GM12878 (cell line): ENCODE data around the gene ZMIZ1. TPM values are rescaled to one million over a fixed set of nuclear protein-coding genes. Genes with fewer than 3 reads are reported as not detected.

Experiments
- ATAC-seq: fragments of 200-7000 bp; cut with Tn5 transposase; 3 replicates; pipeline ENCODE4 v1.9.1; 2020; ENCODE audit warnings: mild to moderate bottlenecking, moderate library complexity
- BruUV-seq: library from RNA; stranded (reverse); fragments of 400-500 nt; replicated peaks from 2 replicates; lab custom pipeline; 2021; lab: Mats Ljungman, UMichigan
- CTCF ChIA-PET: fragments of 300-600 bp; sonication (Branson Sonifier 250); formaldehyde crosslinking; extraction: SDS; loops from one replicate; lab custom pipeline; 2021; ENCODE audit warnings: inconsistent platforms; lab: Yijun Ruan, JAX
- POLR2A ChIA-PET: fragments of 350-600 bp; formaldehyde crosslinking; extraction: SDS; loops from one replicate; lab custom pipeline; 2021; ENCODE audit warnings: inconsistent platforms; lab: Charles Lee
- RAD21 ChIA-PET: fragments of 300-600 bp; sonication (Branson Sonifier 250); formaldehyde crosslinking; loops from one replicate; lab custom pipeline; 2023; ENCODE audit warnings: antibody characterized with exemption; ENCODE audit not compliant: unreplicated experiment; lab: Charles Lee
- SMC1A ChIA-PET: fragments of 300-600 bp; sonication (Branson Sonifier 250); formaldehyde crosslinking; loops from one replicate; lab custom pipeline; 2023; ENCODE audit not compliant: unreplicated experiment, uncharacterized antibody; lab: Charles Lee
- DNase-seq: peaks from one replicate; pipeline ENCODE4 v3.0.0-alpha.2; 2011; ENCODE audit warnings: low read depth, low spot score
- FAIRE-seq: peaks from 3 replicates; lab custom pipeline; 2011; peaks lifted over from hg19 to GRCh38; lab: Jason Lieb, UNC
- H2AFZ ChIP-seq: 2 replicates; pipeline ENCODE4 v1.6.0; 2011; ENCODE audit warnings: low read depth, low read length, control low read depth; ENCODE audit not compliant: control insufficient read depth
- H3K27ac ChIP-seq: 2 replicates; pipeline ENCODE4 v1.5.1; 2011; ENCODE audit warnings: control low read depth; ENCODE audit not compliant: control insufficient read depth, insufficient read depth
- H3K27me3 ChIP-seq, 2 experiments: replicated peaks in 1 of 2; 2 replicates each; pipeline versions ENCODE4 v1.6.0 to v1.6.1; 2011; ENCODE audit warnings: low read length in 1 of 2; ENCODE audit not compliant: control insufficient read depth in 2 of 2, insufficient read depth in 2 of 2
- H3K36me3 ChIP-seq, 2 experiments: 2 replicates each; pipeline ENCODE4 v1.5.1; 2011; ENCODE audit warnings: low read length in 1 of 2; ENCODE audit not compliant: control insufficient read depth in 2 of 2, insufficient read depth in 2 of 2
- H3K4me1 ChIP-seq: 2 replicates; pipeline ENCODE4 v1.6.1; 2011; ENCODE audit warnings: mild to moderate bottlenecking, low read length, moderate library complexity, mixed read lengths; ENCODE audit not compliant: control insufficient read depth, insufficient read depth
- H3K4me2 ChIP-seq: 2 replicates; pipeline ENCODE4 v1.6.0; 2011; ENCODE audit warnings: control low read depth; ENCODE audit not compliant: control insufficient read depth, insufficient read depth
- H3K4me3 ChIP-seq: fragments of 200-600 bp; sonication (generic); 2 replicates; pipeline ENCODE4 v1.5.1; 2016
- H3K79me2 ChIP-seq: 2 replicates; pipeline ENCODE4 v1.6.0; 2011; ENCODE audit warnings: low read length; ENCODE audit not compliant: control insufficient read depth, insufficient read depth
- H3K9ac ChIP-seq: 2 replicates; pipeline ENCODE4 v1.8.0; 2011; ENCODE audit warnings: low read length, control low read depth, mixed read lengths; ENCODE audit not compliant: control insufficient read depth, insufficient read depth
- H3K9me3 ChIP-seq: replicated peaks from 3 replicates; pipeline ENCODE4 v1.5.1; 2011; ENCODE audit warnings: mild to moderate bottlenecking, low read length; ENCODE audit not compliant: control insufficient read depth, insufficient read depth
- H4K20me1 ChIP-seq: 2 replicates; pipeline ENCODE4 v1.6.0; 2011; ENCODE audit not compliant: control insufficient read depth, insufficient read depth
- HDAC2 ChIP-seq: fragments of 200-600 bp; sonication (generic); IDR thresholded peaks from 2 replicates; pipeline ENCODE4 v1.6.1; 2017
- MYC ChIP-seq: IDR thresholded peaks from 2 replicates; pipeline ENCODE4 v1.6.1; 2011; ENCODE audit warnings: mild to moderate bottlenecking, low read length, moderate library complexity, inconsistent platforms; ENCODE audit not compliant: insufficient read depth, insufficient replicate concordance, insufficient read length, severe bottlenecking
- TCF7 ChIP-seq: IDR thresholded peaks from 2 replicates; pipeline ENCODE4 v1.6.1; 2014; ENCODE audit warnings: antibody characterized with exemption, borderline replicate concordance
- USF1 ChIP-seq: IDR thresholded peaks from 2 replicates; pipeline ENCODE4 v1.6.1; 2011; ENCODE audit warnings: borderline replicate concordance, low read depth, mild to moderate bottlenecking, moderate library complexity, mixed read lengths, low read length; ENCODE audit not compliant: insufficient read depth; ENCODE audit errors: extremely low read length
- ZBTB33 ChIP-seq: fragments of 450-650 bp; IDR thresholded peaks from 2 replicates; pipeline ENCODE4 v1.6.1; 2017; ENCODE audit warnings: mild to moderate bottlenecking
- ZBTB4 ChIP-seq: fragments of 450-650 bp; formaldehyde crosslinking; IDR thresholded peaks from 2 replicates; pipeline ENCODE4 v1.4.0; 2022; ENCODE audit warnings: mild to moderate bottlenecking, moderate library complexity
- WGBS: methylation state at CpG from one replicate; pipeline ENCODE4 v1.1.6; 2016; ENCODE audit warnings: low lambda C conversion rate; ENCODE audit not compliant: insufficient replicate concordance, insufficient coverage; ENCODE audit errors: missing lambda C conversion rate; 5-methylcytosine and 5-hydroxymethylcytosine counted together
- in situ Hi-C: fragments of 300-500 bp; cut with MboI; formaldehyde crosslinking; loops from 9 replicates; pipeline ENCODE4 v1.14.3; 2018; ENCODE audit warnings: mixed read lengths
- intact Hi-C: fragments of 100-400 bp; cut with micrococcal nuclease; formaldehyde crosslinking; loops from one replicate; pipeline ENCODE4 v1.14.2; 2022; ENCODE audit not compliant: unreplicated experiment
- polyA plus RNA-seq, 11 experiments: library from polyadenylated mRNA; depleted of rRNA in 4 of 11; unstranded in 6 of 11; stranded (reverse) in 5 of 11; fragments of >200 nt; fragmentation: Nextera tagmentation in 4 of 11; fragmentation: Illumina TruSeq in 1 of 11; extraction: Ambion mirVana in 4 of 11; extraction: Trizol in 1 of 11; gene quantifications; 1 replicate in 1 of 11; 2 replicates in 10 of 11; pipeline versions ENCODE4 v1.2.1 to v1.2.3, GENCODE V29; 2011 to 2016; ENCODE audit warnings: inconsistent platforms in 2 of 11, missing spikeins in 2 of 11, low read depth in 1 of 11
- total RNA-seq, 4 experiments: library from RNA; depleted of rRNA in 3 of 4; stranded (reverse); fragments of >200 nt in 3 of 4; fragmentation: Illumina TruSeq in 1 of 4; extraction: Trizol in 1 of 4; gene quantifications; 2 replicates each; pipeline versions ENCODE4 v1.2.1 to v1.2.3, GENCODE V29; 2013 to 2021

Gene ZMIZ1
- total and polyA plus RNA-seq, 10 of the 15 experiments (the other 5 are each of a cell fraction or from before 2014, with no cell fraction given), result 3.1 to 82.3 (median 14.9) TPM

GRCh38 chr10:79138449-79139123 is 69.8 kb downstream of the ZMIZ1 start:
- CTCF ChIA-PET, result interaction anchor here (1.3 kb wide), 1 partner anchor 58 kb away, joined by 4 read pairs; no protein-coding TSS in a partner anchor
- Histone ChIP-seq H3K27ac (no peak overlapping the region; the same call in 1 of the 2 replicates), H3K4me1 (peaks cover 25% of the 10 kb centered on the region), H2AFZ (no peak overlapping the region), H3K36me3 (no peaks in the 10 kb centered on the region), H3K9me3 (no peaks in the 10 kb centered on the region), H3K27me3 (no peaks in the 10 kb centered on the region), H3K4me3 (no peak overlapping the region), H3K9ac (no peak overlapping the region), H4K20me1 (no peaks in the 10 kb centered on the region), H3K79me2 (no peaks in the 10 kb centered on the region), H3K4me2 (no peak overlapping the region)
- ATAC-seq, result no peak
- SMC1A ChIA-PET, result interaction anchor here (0.7 to 1.5 kb wide), 2 partner anchors 14 to 40 kb away, joined by 3 to 5 read pairs; no protein-coding TSS in a partner anchor
- TF ChIP-seq ZBTB33, result no peak
- TF ChIP-seq ZBTB4 (CRISPR knock-in tag), result no peak
- TF ChIP-seq TCF7, result no peak
- no peak for TF ChIP-seq USF1
- TF ChIP-seq HDAC2, result no peak
- TF ChIP-seq MYC, result no peak
- no peak for DNase-seq
- intact Hi-C loops (no loop called here), in situ Hi-C loops (no loop called here)
- BruUV-seq, result no TSS peak
- RAD21 ChIA-PET, result no interaction called here
- POLR2A ChIA-PET, result no interaction called here
- no peak for FAIRE-seq
- 52% methylated on average over 5 of the region's 5 CpGs for WGBS
